K562 (cell line): Measurements from ENCODE around the gene EVI5. TPM values are rescaled to one million over a fixed set of nuclear protein-coding genes. Genes with fewer than 3 reads are reported as not detected.

ENCODE experiments used
- BMI1 ChIP-seq: fragments of 150-350 bp; IDR thresholded peaks from 2 replicates; pipeline ENCODE4 v1.6.1; 2014; ENCODE audit warnings: low read length
- ELK3 ChIP-seq: fragments of 450-650 bp; formaldehyde crosslinking; IDR thresholded peaks from 2 replicates; pipeline ENCODE4 v1.4.0; 2020; ENCODE audit warnings: mild to moderate bottlenecking
- EWSR1 ChIP-seq: fragments of 450-650 bp; IDR thresholded peaks from 2 replicates; pipeline ENCODE4 v1.6.1; 2018; ENCODE audit warnings: borderline replicate concordance, mild to moderate bottlenecking, low read depth, moderate library complexity; ENCODE audit not compliant: partially characterized antibody
- JUN ChIP-seq, 2 experiments: sonication (generic) in 1 of 2; formaldehyde crosslinking in 1 of 2; IDR thresholded peaks; 2 replicates each; pipeline versions ENCODE4 v1.6.1 to v1.8.0; 2012 to 2022; ENCODE audit warnings: borderline replicate concordance in 2 of 2, mild to moderate bottlenecking in 2 of 2, improper control_type of control experiment in 1 of 2, low read depth in 1 of 2, low read length in 1 of 2, missing genetic modification reagents in 1 of 2
- MECOM ChIP-seq: fragments of 250-450 bp; sonication (Bioruptor Pico); IDR thresholded peaks from 2 replicates; pipeline ENCODE4 v1.8.0; 2022; ENCODE audit warnings: inconsistent platforms
- MITF ChIP-seq: IDR thresholded peaks from 2 replicates; pipeline ENCODE4 v1.6.1; 2014; ENCODE audit warnings: antibody characterized with exemption
- NCOA4 ChIP-seq: fragments of 450-650 bp; IDR thresholded peaks from 2 replicates; pipeline ENCODE4 v1.6.1; 2018; ENCODE audit warnings: mild to moderate bottlenecking; ENCODE audit not compliant: partially characterized antibody
- PHB ChIP-seq: fragments of 250-450 bp; sonication (Bioruptor Pico); IDR thresholded peaks from 2 replicates; pipeline ENCODE4 v1.5.0; 2021
- RFX1 ChIP-seq: fragments of 450-650 bp; IDR thresholded peaks from 2 replicates; pipeline ENCODE4 v1.6.1; 2016; ENCODE audit warnings: mild to moderate bottlenecking, moderate library complexity
- RREB1 ChIP-seq: fragments of 250-450 bp; sonication (Bioruptor Pico); IDR thresholded peaks from 2 replicates; pipeline ENCODE4 v1.4.0; 2020
- SMARCA5 ChIP-seq: fragments of 450-650 bp; IDR thresholded peaks from 2 replicates; pipeline ENCODE4 v1.6.1; 2016
- TBL1XR1 ChIP-seq, 2 experiments: IDR thresholded peaks; 2 replicates each; pipeline ENCODE4 v1.6.1; 2012; ENCODE audit warnings: improper control_type of control experiment in 2 of 2, low read length in 2 of 2, mild to moderate bottlenecking in 1 of 2
- TBP ChIP-seq: optimal IDR thresholded peaks from 2 replicates; pipeline ENCODE3; 2011; ENCODE audit warnings: low read depth, low read length, improper control_type of control experiment
- TCF15 ChIP-seq: fragments of 250-450 bp; sonication (Bioruptor Pico); IDR thresholded peaks from 2 replicates; pipeline ENCODE4 v1.8.0; 2022; ENCODE audit warnings: moderate library complexity, mild to moderate bottlenecking, inconsistent platforms
- ZNF274 ChIP-seq: IDR thresholded peaks from 2 replicates; pipeline ENCODE4 v1.6.1; 2011; ENCODE audit warnings: low read depth, mild to moderate bottlenecking, low read length, moderate library complexity, borderline replicate concordance
- ZNF512 ChIP-seq: IDR thresholded peaks from 2 replicates; pipeline ENCODE4 v1.6.1; 2016; ENCODE audit warnings: missing genetic modification characterization, missing compliant biosample characterization
- ZNF764 ChIP-seq: fragments of 250-450 bp; sonication (Bioruptor Pico); IDR thresholded peaks from 2 replicates; pipeline ENCODE4 v1.4.0; 2020; ENCODE audit warnings: low read depth, mild to moderate bottlenecking, moderate library complexity
- polyA plus RNA-seq, 8 experiments: library from polyadenylated mRNA; depleted of rRNA in 4 of 8; stranded (reverse) in 5 of 8; unstranded in 3 of 8; fragments of >200 nt; fragmentation: Nextera tagmentation in 2 of 8; fragmentation: Illumina TruSeq in 1 of 8; extraction: Ambion mirVana in 2 of 8; extraction: Trizol in 1 of 8; gene quantifications; 2 replicates each; pipeline versions ENCODE4 v1.2.1 to v1.2.3, GENCODE V29; 2011 to 2014; ENCODE audit warnings: inconsistent platforms in 1 of 8, missing spikeins in 1 of 8
- total RNA-seq, 7 experiments: library from RNA; depleted of rRNA in 6 of 7; stranded (reverse); fragments of >200 nt in 6 of 7; fragmentation: Illumina TruSeq in 2 of 7; extraction: Trizol in 2 of 7; gene quantifications; 2 replicates each; pipeline versions ENCODE4 v1.2.1 to v1.2.3, GENCODE V29; 2011 to 2021; ENCODE audit warnings: low replicate concordance in 1 of 7

The EVI5 gene
- total and polyA plus RNA-seq, 9 of the 15 experiments (the other 6 are each of a cell fraction or from before 2014, with no cell fraction given) = 1.7 to 50.1 (median 13.7) TPM

GRCh38 chr1:92784639-92785500 lies at the start of gene EVI5 (continued):
- TF ChIP-seq TCF15 (CRISPR knock-in tag) (no peak), NCOA4 (no peak), MITF (no peak), ELK3 (CRISPR knock-in tag) (no peak), RREB1 (CRISPR knock-in tag) (no peak), JUN (IDR thresholded peaks at IDR 0.05; ENCODE audit: borderline replicate concordance, low read depth, low read length) (peak; percentile 72; the same call in 1 of the 2 replicates), JUN (CRISPR knock-in tag; IDR thresholded peaks at IDR 0.05; ENCODE audit: borderline replicate concordance) (no peak), EWSR1 (no peak), SMARCA5 (no peak), ZNF274 (no peak), TBP (peak; percentile 53), TBL1XR1 (IDR thresholded peaks at IDR 0.05; ENCODE audit: low read length in 2 of 2) (no peak), PHB (CRISPR knock-in tag) (no peak), RFX1 (no peak), ZNF764 (CRISPR knock-in tag) (no peak), ZNF512 (tag) (no peak), MECOM (CRISPR knock-in tag) (no peak), BMI1 (no peak)
